GM13977 (cell line): Measurements from ENCODE around the gene USP53.

Experiments
- DNase-seq: peaks from one replicate; pipeline ENCODE4 v3.0.0; 2012; ENCODE audit warnings: low spot score
- CTCF ChIP-seq: IDR thresholded peaks from 2 replicates; pipeline ENCODE4 v1.5.1; 2012; ENCODE audit warnings: mild to moderate bottlenecking, control low read depth; ENCODE audit not compliant: insufficient read depth; ENCODE audit errors: extremely low read depth, missing control alignments
- in situ Hi-C: fragments of 300-500 bp; cut with MboI; formaldehyde crosslinking; loops from one replicate; pipeline ENCODE4 v1.12.0; 2022; ENCODE audit warnings: low sequenced_read_pairs, low pct_unique_long_range_greater_than_20kb, mixed read lengths, inconsistent platforms; ENCODE audit not compliant: unreplicated experiment

The USP53 gene

GRCh38 chr4:119231491-119231890 is 19.0 kb downstream of the USP53 start:
- TF ChIP-seq CTCF: no peak
- in situ Hi-C loops: no loop called here
- DNase-seq: no peak

- DNase-seq: no peak
- in situ Hi-C loops: no loop called here
- TF ChIP-seq CTCF: no peak
Measured at GRCh38 chr4:119232286-119232685, 19.8 kb downstream of the USP53 start.

GRCh38 chr4:119233191-119233590 is 20.7 kb downstream of the USP53 start:
- TF ChIP-seq CTCF: no peak
- in situ Hi-C loops: no loop called here
- DNase-seq: no peak

- in situ Hi-C loops: no loop called here
- no peak for TF ChIP-seq CTCF
- DNase-seq: no peak
Measured at GRCh38 chr4:119233750-119234149, 21.2 kb downstream of the USP53 start.

- no peak for DNase-seq
- TF ChIP-seq CTCF: no peak
- in situ Hi-C loops: no loop called here
Measured at GRCh38 chr4:119237201-119237600, 24.7 kb downstream of the USP53 start.

- no peak for TF ChIP-seq CTCF
- DNase-seq: no peak
- in situ Hi-C loops: no loop called here
Measured at GRCh38 chr4:119237642-119238041, 25.1 kb downstream of the USP53 start.
